ENCODE measurements around the gene PIAS1. TPM values are rescaled to one million over a fixed set of nuclear protein-coding genes. Genes with fewer than 3 reads are reported as not detected.
A peak's percentile ranks its signal among the peaks of the same experiment; 100 is the strongest.
"Not testable (repeated sequence)": the region's sequence is repeated elsewhere in the genome, so short reads cannot be mapped to it uniquely, and the experiment has no call there.

Gene PIAS1
- total RNA-seq, 2 donors from 2014 or later: 33.9 to 35.5 TPM

DNA sequence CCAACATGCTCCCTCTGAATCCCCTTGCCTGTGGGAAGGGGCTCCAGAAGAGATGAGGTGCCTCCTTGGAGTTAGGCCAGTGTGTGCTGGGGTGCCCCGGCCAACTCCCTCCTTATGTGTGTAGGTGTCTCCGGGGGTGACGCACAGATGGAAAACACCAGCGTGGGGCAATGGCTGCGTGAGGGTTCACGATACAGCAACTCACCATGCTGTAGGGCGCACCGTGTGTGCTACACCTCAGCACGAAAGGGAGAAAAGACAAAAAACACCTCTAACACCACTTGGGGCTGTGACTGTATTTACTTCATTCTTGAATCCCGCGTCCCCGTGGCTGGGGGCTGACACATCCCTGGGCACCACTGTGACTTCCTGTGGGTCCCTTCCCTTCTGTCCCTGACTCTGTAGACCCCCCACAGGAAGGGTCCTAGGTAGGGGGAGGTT lies 152.6 kb downstream of the PIAS1 start:
- ATAC-seq (no peak), DNase-seq (no peak)
- intact Hi-C loops (cut with DNase I, micrococcal nuclease): no loop called here

DNA sequence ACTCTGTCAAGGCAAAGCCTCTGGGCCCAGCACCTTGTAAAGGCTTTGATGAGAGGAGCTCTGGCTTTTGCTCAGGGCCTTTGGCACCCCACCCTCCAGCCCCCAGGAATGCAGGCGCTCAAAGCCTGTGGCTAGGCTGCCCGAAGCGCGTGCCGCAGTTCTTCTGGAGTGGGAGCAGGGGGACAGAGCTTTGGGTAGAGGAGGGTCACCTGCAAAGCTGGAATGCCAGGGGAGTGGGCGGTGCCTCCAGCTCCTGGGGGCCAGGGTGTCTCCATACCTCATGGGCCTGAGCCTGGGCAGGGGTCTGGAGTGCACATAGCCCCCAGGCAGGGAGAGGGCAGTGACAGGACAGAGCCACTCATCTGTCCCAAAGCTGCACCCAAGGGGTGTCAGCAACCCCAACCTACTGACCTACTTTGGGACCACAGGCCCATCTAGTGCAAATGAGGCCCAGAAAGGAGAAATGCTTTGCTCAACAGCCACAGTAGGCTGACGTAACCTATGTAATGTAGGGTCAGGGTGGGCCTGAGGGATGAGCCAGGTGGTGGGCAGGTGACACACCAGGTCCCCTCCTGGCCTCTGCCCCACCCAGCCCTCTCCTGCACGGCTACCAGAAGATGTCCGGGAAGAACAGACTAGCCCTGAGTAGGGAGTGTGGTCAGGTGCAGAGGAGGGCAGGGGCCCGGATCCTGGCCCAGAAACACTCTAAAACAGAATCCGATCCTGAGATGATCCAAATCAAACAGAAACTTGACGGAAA lies 153.2 kb downstream of the PIAS1 start:
- DNase-seq (no peak), ATAC-seq (no peak)
- intact Hi-C loops (cut with DNase I, micrococcal nuclease): no loop called here

DNA sequence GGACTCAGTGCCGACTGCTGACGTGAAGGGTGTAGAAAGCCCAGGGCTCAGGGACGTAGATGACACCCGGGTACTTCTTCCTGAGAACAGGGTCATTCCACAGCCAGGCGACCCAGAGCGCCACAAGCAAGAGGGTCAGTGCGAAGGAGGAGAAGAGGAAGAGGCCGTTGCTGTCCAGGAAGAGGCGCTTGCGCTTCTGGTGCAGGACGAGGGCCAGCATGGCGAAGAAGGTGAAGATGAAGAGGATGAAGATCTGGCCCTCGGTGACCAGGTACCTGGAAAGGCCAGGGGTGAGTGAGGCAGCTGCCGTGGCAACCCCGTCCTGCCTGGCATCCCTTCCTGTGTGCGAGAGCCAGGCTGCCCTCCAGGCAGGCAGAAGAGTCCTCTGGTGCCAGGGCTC lies 154.0 kb downstream of the PIAS1 start:
- ATAC-seq (no peak), DNase-seq (no peak)
- intact Hi-C loops (cut with DNase I, micrococcal nuclease): no loop called here

DNA sequence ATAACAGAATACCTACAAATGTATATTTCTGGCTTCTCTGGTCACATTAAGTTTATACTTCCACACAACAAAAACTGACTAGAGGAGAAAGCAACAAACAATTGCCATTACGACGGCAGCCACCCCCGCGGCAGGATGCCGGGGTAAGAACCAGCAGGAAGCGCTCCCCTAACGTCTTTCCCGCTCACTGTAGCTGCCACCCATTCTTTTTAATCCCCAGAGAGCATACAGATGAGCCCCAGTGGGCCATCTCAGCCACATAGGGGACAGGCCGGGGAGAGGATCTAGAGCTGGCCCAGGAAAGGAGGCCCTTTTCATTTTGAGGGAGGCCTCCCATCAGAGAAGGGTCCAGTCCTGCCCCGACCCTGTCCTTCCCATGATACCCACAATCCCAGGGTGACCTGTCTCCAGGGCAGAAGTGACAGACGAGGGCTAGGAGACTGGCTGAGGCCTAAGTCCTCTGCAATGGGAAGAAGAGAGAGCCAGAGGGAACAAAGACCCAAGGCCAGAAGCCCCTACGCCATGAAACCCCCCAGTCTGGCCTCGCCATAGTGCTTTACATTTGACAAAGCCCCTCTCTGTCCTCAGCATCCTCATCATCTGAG lies 154.6 kb downstream of the PIAS1 start:
- intact Hi-C loops (cut with DNase I, micrococcal nuclease): no loop called here
- ATAC-seq (no peak), DNase-seq (no peak)

DNA sequence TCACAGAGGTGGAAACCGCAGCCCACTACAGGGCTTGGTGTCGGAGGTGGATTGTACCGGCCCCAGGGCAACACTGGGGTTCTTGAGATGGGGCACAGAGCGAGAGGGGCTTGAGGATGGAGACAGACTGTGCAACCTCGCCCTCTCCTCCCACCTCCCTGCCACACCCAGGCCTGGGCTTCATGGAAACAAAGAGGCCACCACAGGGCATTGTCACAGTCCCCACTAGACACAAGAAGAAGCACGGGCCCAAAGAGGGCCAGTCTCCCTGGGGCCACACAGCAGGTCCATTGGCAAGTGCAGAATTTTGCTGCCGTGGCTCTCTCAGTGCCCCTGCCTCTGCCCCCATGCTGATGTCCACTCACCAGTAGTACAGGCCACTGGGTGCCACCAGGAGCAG lies 155.2 kb downstream of the PIAS1 start:
- no peak for ATAC-seq
- no peak for DNase-seq
- intact Hi-C loops (cut with DNase I, micrococcal nuclease): no loop called here

DNA sequence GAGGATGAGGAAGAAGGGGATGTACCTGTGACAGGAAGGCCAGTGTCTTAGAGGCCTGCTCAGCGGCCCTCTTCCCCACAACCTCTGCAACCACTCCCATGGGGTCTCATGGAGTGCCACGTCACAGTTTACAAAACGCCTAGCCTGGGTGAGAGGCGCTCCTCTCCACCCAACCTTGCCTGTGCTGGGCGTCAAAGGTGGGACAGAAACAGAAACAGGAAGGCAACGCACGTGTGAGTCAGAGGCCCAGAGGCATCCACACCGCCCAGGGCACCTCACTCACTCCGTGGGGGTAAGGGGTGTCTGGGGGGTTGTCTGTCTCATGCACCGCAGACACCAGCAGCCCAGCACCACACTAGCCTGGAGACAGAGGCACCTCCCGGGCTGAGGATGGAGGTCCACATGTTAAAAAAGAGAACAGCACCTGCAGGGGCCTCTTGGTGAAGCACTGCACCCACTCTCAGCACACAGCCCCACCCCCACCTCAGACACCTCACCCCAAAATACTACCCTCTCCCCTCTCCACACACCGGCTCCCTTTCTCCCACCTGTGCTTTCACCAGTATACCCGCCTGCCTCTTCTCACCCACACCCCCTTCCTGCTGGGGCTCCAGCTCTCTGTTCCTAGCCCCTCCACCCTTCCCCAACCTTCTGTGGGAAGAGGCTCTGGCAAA lies 155.8 kb downstream of the PIAS1 start:
- no peak for DNase-seq
- ATAC-seq: no peak
- intact Hi-C loops (cut with DNase I, micrococcal nuclease): loop anchor here in 1 of 2 donors (10.0 kb wide), 1 partner anchor 345 kb away; no protein-coding TSS in a partner anchor

DNA sequence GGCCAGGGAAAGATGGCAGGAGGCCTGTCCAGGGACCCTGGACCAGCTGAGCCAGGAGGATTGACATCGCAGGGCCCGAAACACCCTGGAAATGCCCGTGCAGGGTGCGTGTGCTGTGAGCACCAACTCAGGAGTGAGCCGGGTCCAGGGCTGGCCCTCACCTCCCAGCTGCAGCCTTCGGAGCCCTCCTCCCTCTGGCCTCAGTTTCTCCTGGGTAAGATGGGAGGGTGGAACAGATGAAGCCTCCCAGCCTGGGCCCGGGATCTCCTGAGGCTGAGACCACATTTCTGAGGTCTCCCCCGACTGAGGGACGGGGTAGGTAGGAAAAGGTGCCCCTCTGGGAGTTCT lies 156.3 kb downstream of the PIAS1 start:
- DNase-seq (no peak), ATAC-seq (no peak)
- intact Hi-C loops (cut with DNase I, micrococcal nuclease): loop anchor here in 1 of 2 donors (10.0 kb wide), 1 partner anchor 346 kb away; no protein-coding TSS in a partner anchor

DNA sequence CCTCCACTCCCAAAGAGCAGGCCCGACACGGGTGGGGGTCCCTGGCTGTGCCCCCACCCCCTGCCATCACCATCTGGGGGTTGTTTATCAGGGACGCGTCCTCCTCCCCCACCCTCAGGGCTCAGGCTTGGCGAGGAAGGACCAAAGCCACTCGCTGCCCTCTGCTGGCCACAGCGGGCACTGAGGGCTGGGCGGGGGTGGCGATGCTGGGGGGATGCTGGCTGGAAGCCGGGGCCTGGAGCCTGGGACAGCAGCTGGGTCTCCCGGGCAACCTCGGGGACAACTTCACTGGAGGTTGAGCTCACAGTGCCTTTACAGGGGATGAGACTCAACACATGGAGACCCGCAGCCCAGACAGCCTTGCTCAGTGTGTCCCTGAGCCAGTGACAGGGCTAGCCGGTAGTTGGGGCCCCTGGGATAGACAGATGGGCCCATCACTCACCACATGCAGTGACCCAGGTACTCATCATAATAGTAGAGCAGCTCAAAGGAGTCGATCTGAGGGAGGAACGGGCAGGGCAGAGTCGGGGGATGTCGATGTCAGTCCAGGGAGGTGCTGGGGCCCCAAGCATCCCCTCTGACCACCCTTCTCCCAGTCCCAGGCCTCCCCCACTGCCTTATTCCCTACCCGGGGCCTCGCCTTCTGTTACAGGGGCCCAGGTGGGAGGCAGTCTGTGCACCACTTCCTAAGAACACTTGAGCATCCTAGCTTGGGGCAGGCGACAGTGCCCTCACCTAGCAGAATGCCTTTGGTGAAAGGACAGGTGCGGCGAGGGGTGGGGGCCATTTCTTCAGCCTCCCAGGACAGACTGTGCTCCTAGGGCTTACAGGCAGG lies 156.9 kb downstream of the PIAS1 start:
- intact Hi-C loops (cut with DNase I, micrococcal nuclease): loop anchor here in 1 of 2 donors (10.0 kb wide), 1 partner anchor 346 kb away; no protein-coding TSS in a partner anchor
- ATAC-seq (peak; percentile 38), DNase-seq (peak; percentile 58 to 78)

DNA sequence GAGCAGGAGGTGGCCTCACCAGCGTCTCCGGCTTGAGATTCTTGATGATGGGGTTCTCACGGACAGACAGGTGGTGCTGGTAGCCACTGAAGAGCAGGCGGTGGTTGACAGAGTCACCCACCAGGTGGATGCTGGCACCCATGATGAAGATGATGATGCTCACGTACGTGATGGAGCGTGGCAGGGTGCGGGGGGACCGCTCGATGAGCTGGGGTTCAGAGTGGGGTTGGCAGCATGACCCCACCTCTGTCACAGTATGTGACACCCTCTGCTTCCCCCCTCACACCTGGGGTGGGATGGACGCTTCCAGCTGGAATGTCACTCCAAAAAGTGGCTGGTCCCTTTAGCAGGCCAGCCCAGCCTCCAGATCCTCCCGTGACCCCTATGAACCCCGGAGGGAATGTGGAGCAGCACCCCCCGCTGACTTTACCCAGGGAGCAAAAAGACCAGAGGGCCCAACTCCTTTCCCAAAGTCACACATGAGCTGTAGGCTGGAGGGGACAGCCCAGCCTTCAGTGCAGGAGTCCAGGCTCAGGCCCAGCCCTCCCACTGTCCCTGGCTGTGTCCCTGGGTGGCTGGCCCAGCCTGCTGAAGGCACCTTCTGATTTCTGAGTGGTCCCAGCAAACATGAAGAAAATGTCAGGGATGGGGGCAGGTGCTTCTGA lies 157.7 kb downstream of the PIAS1 start:
- intact Hi-C loops (cut with DNase I, micrococcal nuclease): loop anchor here in 1 of 2 donors (10.0 kb wide), 1 partner anchor 347 kb away; no protein-coding TSS in a partner anchor
- ATAC-seq (no peak), DNase-seq (no peak)

DNA sequence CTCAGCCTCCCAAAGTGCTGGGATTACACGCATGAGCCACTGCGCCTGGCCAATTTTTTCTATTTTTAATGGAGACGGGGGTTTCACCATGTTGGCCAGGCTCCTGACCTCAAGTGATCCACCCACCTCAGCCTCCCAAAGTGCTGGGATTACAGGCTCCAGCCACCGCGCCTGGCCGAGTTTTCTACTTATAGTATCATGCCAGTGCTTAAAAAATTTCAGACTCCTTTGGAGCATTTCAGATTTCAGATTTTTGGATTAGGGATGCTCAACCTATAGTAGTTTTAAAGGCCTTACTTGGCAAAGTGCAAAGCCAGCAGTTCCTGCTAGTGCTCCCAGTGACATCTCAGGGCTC lies 159.4 kb downstream of the PIAS1 start:
- DNase-seq, ATAC-seq: not testable (repeated sequence)
- intact Hi-C loops (cut with DNase I, micrococcal nuclease): loop anchor here in 1 of 2 donors (10.0 kb wide), 1 partner anchor 349 kb away; no protein-coding TSS in a partner anchor

DNA sequence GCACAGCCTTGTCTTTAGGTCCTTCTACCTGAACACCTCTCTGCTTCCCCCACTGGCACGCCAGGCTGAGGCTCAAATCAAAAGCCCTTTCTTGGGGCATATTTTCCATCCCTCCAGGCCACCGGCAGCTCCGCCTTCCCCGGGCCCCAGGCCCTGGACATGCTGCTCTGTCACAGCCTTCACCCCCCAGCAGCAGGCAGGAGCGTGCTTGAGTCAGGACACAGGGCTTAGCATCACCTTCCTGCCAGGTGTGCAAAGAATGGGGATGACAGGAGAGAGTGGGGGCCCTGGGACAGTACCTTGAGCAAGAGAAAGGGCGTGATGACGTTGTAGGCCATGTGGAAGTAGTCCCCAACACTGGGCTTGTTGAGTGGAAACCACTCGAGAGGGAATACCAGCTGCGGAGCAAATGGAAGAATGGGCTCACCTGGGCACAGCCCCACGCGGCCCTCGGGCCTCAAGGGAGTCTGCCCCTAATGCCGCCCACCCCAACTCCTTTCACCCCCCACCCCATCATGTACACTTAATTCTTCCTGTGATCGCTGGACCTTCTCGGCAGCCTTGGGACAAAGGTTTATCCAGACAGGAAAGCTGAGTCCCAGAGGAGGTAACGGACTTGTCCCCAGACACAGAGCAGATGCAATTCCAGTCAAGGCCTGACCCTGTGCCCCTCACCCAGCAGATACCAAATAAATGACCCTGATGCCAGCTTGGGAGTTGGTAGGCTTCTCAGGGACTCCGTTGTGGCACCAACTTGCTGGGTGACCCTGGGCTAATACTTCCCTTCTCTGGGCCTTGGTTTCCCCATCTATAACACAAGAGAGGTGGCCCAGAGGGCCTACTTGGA lies 160.1 kb downstream of the PIAS1 start:
- ATAC-seq: no peak
- intact Hi-C loops (cut with DNase I, micrococcal nuclease): loop anchor here in 1 of 2 donors (10.0 kb wide), 1 partner anchor 349 kb away; no protein-coding TSS in a partner anchor
- no peak for DNase-seq

DNA sequence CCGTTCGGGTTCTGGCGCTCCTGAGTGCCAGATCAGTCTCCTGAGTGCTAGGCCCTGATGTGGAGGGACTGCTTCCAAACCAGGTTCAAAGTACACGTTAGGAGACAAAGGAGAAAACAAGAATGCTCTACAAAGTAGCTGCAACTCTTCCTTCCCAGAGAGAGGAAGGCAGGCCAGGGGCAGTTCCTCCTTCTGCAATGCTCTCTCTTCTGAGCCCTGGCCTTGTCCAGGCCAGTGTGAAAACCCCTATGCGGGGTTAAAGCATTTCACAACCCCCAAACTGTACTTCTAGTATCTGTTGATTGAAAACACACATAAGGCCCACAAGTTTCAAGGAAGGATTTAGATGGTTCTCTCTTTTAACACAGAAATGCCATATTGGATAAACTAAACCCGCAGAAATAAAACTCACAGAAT lies 160.7 kb downstream of the PIAS1 start:
- DNase-seq: no peak

DNA sequence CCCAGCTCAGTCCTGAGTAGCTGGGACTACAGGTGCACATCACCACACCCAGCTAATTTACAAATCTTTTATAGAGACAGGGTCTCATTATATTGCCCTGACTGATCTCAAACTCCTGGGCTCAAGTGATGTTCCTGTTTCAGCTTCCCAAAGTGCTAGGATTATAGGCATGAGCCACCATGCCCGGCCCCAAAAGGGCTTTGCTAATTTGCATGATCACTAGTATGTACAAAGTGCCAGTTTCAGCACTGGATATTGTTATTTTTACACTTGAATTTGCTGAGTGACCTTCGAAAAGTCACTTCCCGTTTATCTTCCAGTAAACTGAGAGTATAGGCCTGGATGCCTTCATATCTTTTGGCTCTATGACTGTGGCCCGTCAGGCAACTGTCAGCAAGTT lies 163.2 kb downstream of the PIAS1 start:
- intact Hi-C loops (cut with DNase I, micrococcal nuclease): loop anchor here in 1 of 2 donors (10.0 kb wide), 1 partner anchor 353 kb away; no protein-coding TSS in a partner anchor
- no peak for ATAC-seq
- DNase-seq: no peak

More for the DNA sequence above, 160.7 kb downstream of the PIAS1 start:
- ATAC-seq: no peak
- intact Hi-C loops (cut with DNase I, micrococcal nuclease): loop anchor here in 1 of 2 donors (10.0 kb wide), 1 partner anchor 350 kb away; no protein-coding TSS in a partner anchor

DNA sequence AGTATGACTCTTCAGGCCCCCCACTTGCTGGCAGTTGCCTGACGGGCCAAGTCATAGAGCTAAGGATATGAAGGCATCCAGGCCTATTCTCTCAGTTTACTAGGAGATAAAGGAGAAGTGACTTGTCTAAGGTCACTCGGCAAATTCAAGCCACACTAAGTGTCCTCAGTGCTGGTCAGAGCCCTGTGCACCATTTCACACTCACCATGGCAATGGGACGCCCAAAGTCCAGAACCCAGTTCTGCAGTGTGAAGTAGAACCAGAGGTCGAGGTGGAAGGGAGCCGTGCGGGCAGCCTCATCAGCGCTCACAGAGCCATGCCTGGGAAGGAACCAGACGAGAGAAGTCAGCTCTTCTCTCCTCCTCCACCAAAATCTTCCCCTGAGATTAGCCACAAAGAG lies 164.2 kb downstream of the PIAS1 start:
- intact Hi-C loops (cut with DNase I, micrococcal nuclease): loop anchor here in 1 of 2 donors (10.0 kb wide), 1 partner anchor 354 kb away; no protein-coding TSS in a partner anchor
- ATAC-seq (no peak), DNase-seq (no peak)

DNA sequence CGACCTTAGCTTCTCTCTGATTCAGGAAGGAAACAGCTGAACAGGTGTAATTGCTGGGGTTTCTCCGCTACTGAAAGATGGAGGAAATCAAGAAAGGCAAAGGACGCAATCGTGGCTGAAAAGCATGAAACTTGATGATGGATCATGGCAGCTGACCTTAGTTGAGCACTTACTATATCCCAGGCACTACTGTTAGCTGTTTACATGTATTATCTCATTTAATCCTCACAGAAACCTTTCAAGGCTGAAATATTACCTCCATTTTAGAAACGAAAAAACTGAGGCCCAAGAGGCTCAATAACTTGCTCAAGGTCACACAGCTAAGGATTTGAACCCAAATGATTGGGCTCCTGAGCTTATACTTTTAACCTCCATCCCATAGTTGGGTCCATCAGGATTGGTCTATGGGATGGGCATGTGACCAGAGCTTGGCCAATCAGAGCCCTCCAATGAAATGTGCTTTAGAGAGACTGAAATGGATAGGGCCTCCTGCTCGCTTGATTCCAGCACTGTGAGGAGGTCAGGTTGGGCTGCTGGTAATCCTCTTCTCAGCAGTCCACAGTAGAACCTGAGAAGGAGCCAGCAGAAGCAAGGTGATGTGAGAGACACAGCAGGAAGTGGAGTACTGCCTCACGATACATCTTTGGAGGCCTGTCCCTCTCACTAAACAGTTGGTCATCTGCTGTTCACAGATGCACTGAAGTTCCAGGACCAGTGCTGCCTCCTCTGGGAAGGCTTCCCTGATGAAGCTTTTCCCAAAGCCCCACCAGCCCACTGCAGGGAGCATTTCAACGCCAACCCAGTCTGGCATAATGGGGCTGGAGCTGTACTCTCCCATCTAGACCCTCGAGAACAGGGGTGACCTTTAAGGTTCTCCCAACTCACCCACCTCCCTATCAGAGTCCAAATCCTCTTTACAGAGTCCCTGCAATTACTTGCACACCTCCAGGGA lies 165.0 kb downstream of the PIAS1 start:
- ATAC-seq (no peak), DNase-seq (no peak)
- intact Hi-C loops (cut with DNase I, micrococcal nuclease): loop anchor here in 1 of 2 donors (10.0 kb wide), 1 partner anchor 354 kb away; no protein-coding TSS in a partner anchor

DNA sequence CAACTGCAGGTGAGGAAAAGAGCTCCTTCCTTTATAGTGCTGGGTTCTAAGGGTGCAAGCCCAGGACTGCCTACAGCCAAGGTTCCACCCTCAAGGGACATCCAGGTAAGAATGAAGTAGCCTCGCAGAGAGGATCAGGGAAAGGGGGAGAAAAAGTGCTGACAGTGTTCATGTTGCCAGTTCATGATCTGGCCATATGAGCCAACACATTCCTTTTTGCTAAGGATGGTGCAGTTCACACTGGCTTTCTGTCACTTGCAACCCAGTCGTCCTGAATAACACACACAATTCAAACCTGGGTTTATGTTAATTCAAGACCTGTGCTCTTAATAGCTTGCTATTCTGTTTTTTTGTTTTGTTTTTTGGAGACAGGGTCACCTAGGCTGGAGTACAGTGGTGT lies 166.4 kb downstream of the PIAS1 start:
- ATAC-seq (no peak), DNase-seq (no peak)
- intact Hi-C loops (cut with DNase I, micrococcal nuclease): no loop called here
